Pancreas (tissue), 10 donors: ENCODE results near the gene C21orf91. TPM values are rescaled to one million over a fixed set of nuclear protein-coding genes. Genes with fewer than 3 reads are reported as not detected.

ENCODE experiments used
- ATAC-seq, 4 donors: fragments of 200-7000 bp; cut with Tn5 transposase; one replicate each; pipeline versions ENCODE4 v1.8.0 to v1.9.1; 2020; ENCODE audit warnings: mild to moderate bottlenecking in 4 of 4, moderate library complexity in 4 of 4
- DNase-seq, 6 donors: peaks; one replicate each; pipeline ENCODE4 v3.0.0-alpha.2; 2020
- FAIRE-seq: peaks from 2 replicates; lab custom pipeline; 2012; peaks lifted over from hg19 to GRCh38; lab: Jason Lieb, UNC
- H3K27ac ChIP-seq, 4 donors: fragments of 200-600 bp; sonication (generic); 1 replicate in 3 of 4; 2 replicates in 1 of 4; pipeline versions ENCODE4 v1.5.0 to v1.8.0; 2020
- H3K27me3 ChIP-seq, 4 donors: fragments of 200-600 bp; one replicate each; pipeline ENCODE4 v1.8.0; 2021
- H3K36me3 ChIP-seq, 3 donors: fragments of 200-600 bp; sonication (generic) in 1 of 3; one replicate each; pipeline versions ENCODE4 v1.5.0 to v1.8.0; 2020 to 2021
- H3K4me1 ChIP-seq, 3 donors: fragments of 200-600 bp; one replicate each; pipeline ENCODE4 v1.8.0; 2021
- H3K4me3 ChIP-seq, 4 donors: fragments of 200-600 bp; sonication (generic) in 2 of 4; one replicate each; pipeline versions ENCODE4 v1.5.0 to v1.8.0; 2020 to 2021
- H3K9me3 ChIP-seq, 4 donors: fragments of 200-600 bp; one replicate each; pipeline ENCODE4 v1.8.0; 2021
- CTCF ChIP-seq, 4 donors: fragments of 200-600 bp; sonication (generic) in 3 of 4; IDR thresholded peaks; one replicate each; pipeline versions ENCODE4 v1.5.0 to v1.8.0; 2021; ENCODE audit warnings: antibody characterized with exemption in 4 of 4
- WGBS, 2 donors: extraction: QIAGEN DNeasy Blood & Tissue Kit; methylation state at CpG; one replicate each; pipeline ENCODE4 v1.1.7; 2013; 5-methylcytosine and 5-hydroxymethylcytosine counted together
- intact Hi-C, 3 donors: fragments of 100-400 bp; cut with DNase I; formaldehyde crosslinking; loops; one replicate each; pipeline versions ENCODE4 v1.11.1 to v1.14.2; 2022
- polyA plus RNA-seq, 2 donors: library from polyadenylated mRNA; stranded (reverse); fragments of 200-250 nt; gene quantifications; one replicate each; pipeline ENCODE4 v1.2.3, GENCODE V29; 2013
- total RNA-seq, 6 donors: library from RNA; stranded (reverse); fragmentation: NEBNext Ultra II Directional in 4 of 6; extraction: Animal tissue kit (Norgen Biotek cat#: 25700) in 4 of 6; gene quantifications; one replicate each; pipeline versions ENCODE4 v1.2.1 to v1.2.4, GENCODE V29; 2021 to 2023
- donor health status: healthy with polysubstance abuse.
- donor health status: DM: no; HTN: no; CAD: no; lungs with moderate emphysema.
- donor health status: DM: no; HTN: no; CAD: no.
- donor health status: control.
- donor health status: control.
- donor health status: Bipolar disorder and iron deficiency.
- donor health status: DM: yes; HTN: yes; CAD: no.
- donor health status: DM: no; HTN: no; CAD: no.
- donor health status: DM: no; HTN: no; CAD: no.
- donor health status: DM: yes; HTN: yes; CAD: no.

C21orf91 gene
- total and polyA plus RNA-seq, 8 donors = 1.1 to 8.1 (median 3.5) TPM

- Histone ChIP-seq H3K9me3 (no peaks in the 10 kb centered on the region), H3K4me3 (no peak overlapping the region), H3K36me3 (no peaks in the 10 kb centered on the region), H3K27me3 (no peaks in the 10 kb centered on the region), H3K27ac (no peak overlapping the region), H3K4me1 (no peaks in the 10 kb centered on the region)
- FAIRE-seq = no peak
- no peak for DNase-seq
- ATAC-seq = no peak
- intact Hi-C loops = no loop called here
- WGBS, 2 donors = 96 to 98% methylated on average over 6 of the region's 6 CpGs
- TF ChIP-seq CTCF (IDR thresholded peaks at IDR 0.05) = no peak
These were observed 19.6 kb downstream of the C21orf91 start for GRCh38 chr21:17799414-17800164.

- Histone ChIP-seq H3K36me3 (no peaks in the 10 kb centered on the region), H3K4me3 (no peak overlapping the region), H3K27me3 (no peaks in the 10 kb centered on the region), H3K27ac (no peak overlapping the region), H3K4me1 (no peaks in the 10 kb centered on the region), H3K9me3 (no peaks in the 10 kb centered on the region)
- intact Hi-C loops = no loop called here
- no peak for DNase-seq
- no peak for ATAC-seq
- no peak for TF ChIP-seq CTCF (IDR thresholded peaks at IDR 0.05)
- no peak for FAIRE-seq
- 78 to 87% methylated on average over 2 of the region's 2 CpGs for WGBS, 2 donors
These were observed 20.4 kb downstream of the C21orf91 start for GRCh38 chr21:17798796-17799195.

GRCh38 chr21:17797967-17798366, 21.2 kb downstream of the C21orf91 start:
- H3K4me3 ChIP-seq = no peak overlapping the region
- no peak for ATAC-seq
- H3K4me1 ChIP-seq = no peaks in the 10 kb centered on the region
- DNase-seq = no peak
- H3K27me3 ChIP-seq = no peaks in the 10 kb centered on the region
- H3K9me3 ChIP-seq = no peaks in the 10 kb centered on the region
- no peak for TF ChIP-seq CTCF (IDR thresholded peaks at IDR 0.05)
- no peak for FAIRE-seq
- H3K36me3 ChIP-seq = no peaks in the 10 kb centered on the region
- intact Hi-C loops = no loop called here
- H3K27ac ChIP-seq = no peak overlapping the region
- 95 to 98% methylated on average over 2 of the region's 2 CpGs for WGBS, 2 donors

- FAIRE-seq = no peak
- DNase-seq = no peak
These were observed 22.7 kb downstream of the C21orf91 start for GRCh38 chr21:17796503-17796902.

More at GRCh38 chr21:17796503-17796902, 22.7 kb downstream of the C21orf91 start:
- Histone ChIP-seq H3K27ac (no peak overlapping the region), H3K4me1 (no peaks in the 10 kb centered on the region), H3K9me3 (no peaks in the 10 kb centered on the region), H3K4me3 (no peak overlapping the region), H3K27me3 (no peaks in the 10 kb centered on the region), H3K36me3 (no peaks in the 10 kb centered on the region)
- 95 to 97% methylated on average over 1 of the region's 1 CpG for WGBS, 2 donors
- intact Hi-C loops = no loop called here
- no peak for ATAC-seq
- TF ChIP-seq CTCF (IDR thresholded peaks at IDR 0.05) = no peak
